BE2C (cell line): ENCODE results near the gene CLINT1.
A peak's percentile ranks its signal among the peaks of the same experiment; 100 is the strongest.

Experiments used
- DNase-seq: peaks from one replicate; pipeline ENCODE4 v3.0.0-alpha.2; 2020
- H3K27me3 ChIP-seq: fragments of 250-450 bp; sonication (Bioruptor Pico); 2 replicates; pipeline ENCODE4 v1.5.1; 2020; ENCODE audit warnings: mild to moderate bottlenecking
- H3K36me3 ChIP-seq: fragments of 250-450 bp; sonication (Bioruptor Pico); 2 replicates; pipeline ENCODE4 v1.5.1; 2020; ENCODE audit warnings: mild to moderate bottlenecking
- H3K4me1 ChIP-seq: fragments of 250-450 bp; sonication (Bioruptor Pico); 2 replicates; pipeline ENCODE4 v1.5.1; 2020
- H3K4me3 ChIP-seq: 2 replicates; pipeline ENCODE4 v1.5.1; 2011; ENCODE audit warnings: low read depth, low read length
- H3K9me3 ChIP-seq: fragments of 250-450 bp; sonication (Bioruptor Pico); 2 replicates; pipeline ENCODE4 v1.5.1; 2020
- TF ChIP-seq, protein P1 (sequence below): IDR thresholded peaks from 2 replicates; pipeline ENCODE4 v1.5.1; 2012; ENCODE audit warnings: mild to moderate bottlenecking, low read depth, low read length

Gene CLINT1

DNA sequence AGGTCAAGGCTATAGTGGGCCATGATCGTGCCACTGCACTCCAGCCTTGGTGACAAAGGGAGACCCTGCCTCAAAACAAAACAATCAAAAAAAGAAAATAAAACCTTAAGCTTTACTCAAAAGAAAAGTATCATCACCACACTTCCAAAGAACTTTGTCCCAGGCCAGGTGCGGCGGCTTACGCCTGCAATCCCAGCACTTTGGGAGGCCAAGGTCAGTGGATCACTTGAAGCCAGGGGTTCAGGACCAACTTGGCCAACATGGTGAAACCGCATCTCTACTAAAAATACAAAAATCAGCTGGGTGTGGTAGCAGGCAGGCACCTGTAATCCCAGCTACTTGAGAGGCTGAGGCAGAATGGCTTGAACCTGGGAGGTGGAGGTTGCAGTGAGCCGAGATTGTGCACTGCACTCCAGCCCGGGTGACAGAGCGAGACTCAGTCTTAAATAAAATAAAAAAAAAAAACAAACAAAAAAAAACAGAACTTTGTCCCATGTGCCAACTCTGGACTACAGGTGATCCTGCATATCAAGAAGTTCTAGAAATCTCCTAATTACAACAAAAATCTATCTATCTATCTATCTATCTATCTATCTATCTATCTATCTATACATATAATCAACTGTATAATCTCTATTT, 19.7 kb downstream of the CLINT1 start:
- no peak for DNase-seq
- H3K4me1 ChIP-seq: no peaks in the 10 kb centered on the region
- H3K4me3 ChIP-seq: no peak overlapping the region
- no peaks in the 10 kb centered on the region for H3K27me3 ChIP-seq
- TF ChIP-seq, protein P1, sequence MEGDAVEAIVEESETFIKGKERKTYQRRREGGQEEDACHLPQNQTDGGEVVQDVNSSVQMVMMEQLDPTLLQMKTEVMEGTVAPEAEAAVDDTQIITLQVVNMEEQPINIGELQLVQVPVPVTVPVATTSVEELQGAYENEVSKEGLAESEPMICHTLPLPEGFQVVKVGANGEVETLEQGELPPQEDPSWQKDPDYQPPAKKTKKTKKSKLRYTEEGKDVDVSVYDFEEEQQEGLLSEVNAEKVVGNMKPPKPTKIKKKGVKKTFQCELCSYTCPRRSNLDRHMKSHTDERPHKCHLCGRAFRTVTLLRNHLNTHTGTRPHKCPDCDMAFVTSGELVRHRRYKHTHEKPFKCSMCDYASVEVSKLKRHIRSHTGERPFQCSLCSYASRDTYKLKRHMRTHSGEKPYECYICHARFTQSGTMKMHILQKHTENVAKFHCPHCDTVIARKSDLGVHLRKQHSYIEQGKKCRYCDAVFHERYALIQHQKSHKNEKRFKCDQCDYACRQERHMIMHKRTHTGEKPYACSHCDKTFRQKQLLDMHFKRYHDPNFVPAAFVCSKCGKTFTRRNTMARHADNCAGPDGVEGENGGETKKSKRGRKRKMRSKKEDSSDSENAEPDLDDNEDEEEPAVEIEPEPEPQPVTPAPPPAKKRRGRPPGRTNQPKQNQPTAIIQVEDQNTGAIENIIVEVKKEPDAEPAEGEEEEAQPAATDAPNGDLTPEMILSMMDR: no peak
- no peaks in the 10 kb centered on the region for H3K9me3 ChIP-seq
- H3K36me3 ChIP-seq: no peaks in the 10 kb centered on the region; the same call in none of the 2 replicates

DNA sequence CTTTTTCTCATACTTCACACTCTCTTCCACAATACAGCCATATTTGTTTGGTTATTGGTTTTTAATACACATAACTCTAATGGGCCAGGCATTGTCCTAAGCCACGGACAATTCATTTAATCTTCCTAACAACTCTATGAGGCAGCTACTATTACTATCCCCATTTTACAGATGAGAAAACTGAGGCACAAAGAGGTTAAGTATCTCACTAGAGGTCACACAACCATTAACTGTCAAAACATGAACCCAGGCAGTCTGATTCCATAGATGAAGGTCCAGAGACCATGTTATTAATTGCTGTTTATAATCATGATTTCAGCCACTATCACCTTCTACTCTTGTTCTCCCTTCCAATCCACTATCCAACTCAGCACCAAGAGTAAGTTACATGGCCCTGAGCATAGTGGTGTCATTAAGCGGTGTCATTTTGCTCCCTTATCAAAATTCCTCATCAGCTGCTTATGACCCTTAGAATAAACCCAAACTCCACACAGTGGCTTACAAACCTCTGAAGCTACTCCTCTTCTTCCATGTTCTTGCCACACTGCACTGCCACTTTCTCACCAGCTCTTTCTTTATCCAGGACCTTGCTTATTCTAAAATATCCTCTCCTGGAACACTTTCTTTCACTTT, 22.7 kb downstream of the CLINT1 start:
- Histone ChIP-seq H3K36me3 (no peaks in the 10 kb centered on the region; the same call in 1 of the 2 replicates), H3K4me1 (no peaks in the 10 kb centered on the region), H3K4me3 (no peak overlapping the region), H3K9me3 (no peaks in the 10 kb centered on the region), H3K27me3 (no peaks in the 10 kb centered on the region)
- TF ChIP-seq, protein P1: no peak
- no peak for DNase-seq

DNA sequence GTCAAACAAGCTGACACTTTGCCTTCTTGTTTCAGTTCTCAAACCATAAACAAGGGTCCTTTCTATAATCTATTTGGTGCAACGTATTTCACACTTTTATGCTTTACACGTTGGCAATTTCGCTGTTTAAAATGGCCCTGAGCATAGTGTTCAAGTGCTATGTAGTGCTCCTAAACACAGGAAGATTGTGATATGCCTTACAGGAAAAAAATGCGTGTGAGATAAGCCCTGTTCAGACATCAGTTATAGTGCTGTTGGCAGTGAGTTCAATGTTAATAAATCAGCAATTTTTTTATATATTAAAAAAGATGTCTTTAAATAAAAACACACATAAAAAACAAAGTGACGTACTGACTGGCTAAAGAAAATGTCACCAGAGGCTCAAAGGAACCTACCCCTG, 23.9 kb downstream of the CLINT1 start:
- DNase-seq: no peak
- H3K9me3 ChIP-seq: no peaks in the 10 kb centered on the region
- no peak overlapping the region for H3K4me3 ChIP-seq
- H3K36me3 ChIP-seq: peaks cover under 1% of the 10 kb centered on the region
- TF ChIP-seq, protein P1: no peak
- no peaks in the 10 kb centered on the region for H3K4me1 ChIP-seq
- H3K27me3 ChIP-seq: no peaks in the 10 kb centered on the region

DNA sequence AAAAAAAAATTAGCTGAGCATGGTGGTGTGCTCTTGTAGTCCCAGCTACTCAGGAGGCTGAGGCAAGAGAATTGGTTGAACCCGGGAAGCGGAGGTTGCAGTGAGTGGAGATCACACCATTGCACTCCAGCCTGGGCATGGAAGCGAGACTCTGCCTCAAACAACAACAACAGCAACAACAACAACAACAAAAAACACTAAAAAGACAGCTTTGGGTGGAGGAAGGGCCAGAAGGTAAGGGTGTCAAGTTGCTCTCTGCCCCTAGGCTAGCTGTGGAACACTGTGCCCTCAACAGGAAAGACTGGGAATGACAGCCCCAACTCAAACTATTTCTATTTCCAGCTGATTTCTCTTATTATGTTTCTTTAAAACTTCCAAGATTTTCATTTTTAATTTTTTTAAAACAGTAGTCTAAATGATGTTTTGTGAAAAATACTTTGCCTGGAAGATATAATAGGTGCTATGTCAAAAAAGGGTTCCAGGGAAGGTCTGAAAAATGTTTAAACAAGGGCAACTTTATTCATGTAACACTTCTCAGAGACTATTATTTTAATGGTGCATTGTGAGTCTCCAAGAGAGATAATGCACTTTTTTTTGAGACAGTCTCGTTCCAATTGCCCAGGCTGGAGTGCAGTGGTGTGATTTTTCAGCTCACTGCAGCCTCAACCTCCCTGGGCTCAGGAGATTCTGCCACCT, 29.9 kb downstream of the CLINT1 start:
- DNase-seq: no peak
- no peaks in the 10 kb centered on the region for H3K9me3 ChIP-seq

DNA sequence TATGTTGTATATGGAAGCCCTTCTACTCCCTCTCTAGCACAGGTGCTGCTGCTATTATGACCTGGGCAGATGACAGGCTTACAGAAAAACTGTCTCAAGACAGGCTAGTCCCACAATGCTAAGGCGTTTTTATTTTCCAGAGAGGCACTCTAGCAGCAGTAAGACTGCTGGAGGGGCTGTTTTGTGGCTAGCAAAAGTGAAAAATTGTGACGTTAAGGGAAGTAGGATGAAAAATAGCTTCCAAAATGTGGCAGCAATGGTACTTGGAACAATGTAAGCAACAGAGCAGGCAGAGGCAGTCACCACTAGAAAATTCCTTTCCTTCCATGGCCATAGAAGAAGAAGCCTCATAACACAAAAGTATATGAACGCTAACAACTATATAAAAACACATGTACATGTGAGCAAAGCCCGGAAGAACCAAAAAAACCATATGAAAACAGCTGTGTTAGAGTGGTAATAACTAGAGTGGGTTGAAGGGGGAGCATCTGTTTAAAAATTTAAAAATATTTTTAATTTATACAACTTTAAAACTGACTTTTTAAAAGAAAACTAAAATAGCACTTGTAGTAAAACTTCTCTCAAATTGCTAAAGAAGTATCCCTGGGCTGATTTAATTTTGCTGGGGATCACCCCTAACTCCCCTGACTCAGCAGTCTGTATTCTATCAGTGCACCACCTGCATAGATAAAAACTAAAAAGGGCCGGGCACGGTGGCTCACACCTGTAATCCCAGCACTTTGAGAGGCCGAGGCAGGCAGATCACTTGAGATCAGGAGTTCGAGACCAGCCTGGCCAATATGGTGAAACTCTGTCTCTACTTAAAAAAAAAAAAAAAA, 30.6 kb downstream of the CLINT1 start:
- peaks cover 7% of the 10 kb centered on the region for H3K4me1 ChIP-seq
- DNase-seq: no peak
- no peaks in the 10 kb centered on the region for H3K27me3 ChIP-seq

More for the DNA sequence above, 29.9 kb downstream of the CLINT1 start:
- Histone ChIP-seq H3K4me1 (peaks cover 7% of the 10 kb centered on the region), H3K27me3 (no peaks in the 10 kb centered on the region), H3K4me3 (no peak overlapping the region), H3K36me3 (peaks cover 3% of the 10 kb centered on the region)
- TF ChIP-seq, protein P1: peak; percentile 55

More for the DNA sequence above, 30.6 kb downstream of the CLINT1 start:
- Histone ChIP-seq H3K36me3 (peaks cover 3% of the 10 kb centered on the region), H3K9me3 (no peaks in the 10 kb centered on the region), H3K4me3 (no peak overlapping the region)
- TF ChIP-seq, protein P1: no peak
